Right lobe of liver (tissue), 4 donors: Measurements from ENCODE around the gene ZNF578.

Experiments used
- CTCF ChIP-seq, 4 donors: fragments of 200-600 bp in 3 of 4; fragments of 450-650 bp in 1 of 4; IDR thresholded peaks; one replicate each; pipeline versions ENCODE4 v1.5.1 to v1.8.0; 2016 to 2022; ENCODE audit warnings: antibody characterized with exemption in 4 of 4, mild to moderate bottlenecking in 2 of 4
- POLR2A ChIP-seq: fragments of 450-650 bp; IDR thresholded peaks from one replicate; pipeline ENCODE4 v1.6.1; 2017; ENCODE audit warnings: antibody characterized with exemption, mild to moderate bottlenecking
- donor health status: DM: no; HTN: no; CAD: no.
- donor health status: DM: no; HTN: no; CAD: no.
- donor health status: DM: no; HTN: yes; CAD: no.

- TF ChIP-seq CTCF (IDR thresholded peaks at IDR 0.05) (no peak), POLR2A (no peak)
Observed at GRCh38 chr19:52542984-52543664, 89.8 kb downstream of the ZNF578 start.
